Panc1 (cell line): ENCODE data around the gene HTRA3.

ENCODE experiments used
- TCF7L2 ChIP-seq: IDR thresholded peaks from 2 replicates; pipeline ENCODE4 v1.6.1; 2011; ENCODE audit warnings: mild to moderate bottlenecking, low read depth, low read length, inconsistent platforms
- TF ChIP-seq, protein P1 (sequence below), 2 experiments: IDR thresholded peaks; 2 replicates each; pipeline ENCODE4 v1.6.1; 2011 to 2012; ENCODE audit warnings: low read depth in 2 of 2, control low read depth in 1 of 2, low read length in 1 of 2, mild to moderate bottlenecking in 1 of 2, moderate library complexity in 1 of 2; ENCODE audit not compliant: insufficient read depth in 1 of 2
- TF ChIP-seq, protein P2 (sequence below): fragments of 450-650 bp; IDR thresholded peaks from 2 replicates; pipeline ENCODE4 v1.5.1; 2017; ENCODE audit warnings: mild to moderate bottlenecking

DNA sequence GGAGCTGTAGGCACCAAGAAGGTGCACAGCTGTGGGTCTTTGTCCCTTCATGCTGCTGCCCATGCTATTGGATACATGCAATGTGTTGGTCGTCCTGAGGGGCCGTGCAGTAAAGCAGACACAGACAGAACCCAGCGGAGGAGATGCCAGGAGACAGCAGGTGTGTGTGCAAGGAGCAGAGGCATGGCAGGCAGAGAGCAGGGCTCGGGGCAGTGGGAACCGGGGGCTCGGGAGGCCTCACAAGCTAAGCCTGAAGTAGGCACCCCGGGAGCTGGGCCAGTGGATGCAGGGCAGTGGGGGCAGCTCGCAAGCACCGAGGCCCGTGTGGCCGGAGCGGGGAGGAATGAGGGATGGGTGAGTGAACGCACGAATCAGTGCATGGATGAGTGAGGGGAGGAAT is 13.2 kb downstream of the HTRA3 start:
- TF ChIP-seq, protein P1, sequence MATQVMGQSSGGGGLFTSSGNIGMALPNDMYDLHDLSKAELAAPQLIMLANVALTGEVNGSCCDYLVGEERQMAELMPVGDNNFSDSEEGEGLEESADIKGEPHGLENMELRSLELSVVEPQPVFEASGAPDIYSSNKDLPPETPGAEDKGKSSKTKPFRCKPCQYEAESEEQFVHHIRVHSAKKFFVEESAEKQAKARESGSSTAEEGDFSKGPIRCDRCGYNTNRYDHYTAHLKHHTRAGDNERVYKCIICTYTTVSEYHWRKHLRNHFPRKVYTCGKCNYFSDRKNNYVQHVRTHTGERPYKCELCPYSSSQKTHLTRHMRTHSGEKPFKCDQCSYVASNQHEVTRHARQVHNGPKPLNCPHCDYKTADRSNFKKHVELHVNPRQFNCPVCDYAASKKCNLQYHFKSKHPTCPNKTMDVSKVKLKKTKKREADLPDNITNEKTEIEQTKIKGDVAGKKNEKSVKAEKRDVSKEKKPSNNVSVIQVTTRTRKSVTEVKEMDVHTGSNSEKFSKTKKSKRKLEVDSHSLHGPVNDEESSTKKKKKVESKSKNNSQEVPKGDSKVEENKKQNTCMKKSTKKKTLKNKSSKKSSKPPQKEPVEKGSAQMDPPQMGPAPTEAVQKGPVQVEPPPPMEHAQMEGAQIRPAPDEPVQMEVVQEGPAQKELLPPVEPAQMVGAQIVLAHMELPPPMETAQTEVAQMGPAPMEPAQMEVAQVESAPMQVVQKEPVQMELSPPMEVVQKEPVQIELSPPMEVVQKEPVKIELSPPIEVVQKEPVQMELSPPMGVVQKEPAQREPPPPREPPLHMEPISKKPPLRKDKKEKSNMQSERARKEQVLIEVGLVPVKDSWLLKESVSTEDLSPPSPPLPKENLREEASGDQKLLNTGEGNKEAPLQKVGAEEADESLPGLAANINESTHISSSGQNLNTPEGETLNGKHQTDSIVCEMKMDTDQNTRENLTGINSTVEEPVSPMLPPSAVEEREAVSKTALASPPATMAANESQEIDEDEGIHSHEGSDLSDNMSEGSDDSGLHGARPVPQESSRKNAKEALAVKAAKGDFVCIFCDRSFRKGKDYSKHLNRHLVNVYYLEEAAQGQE (IDR thresholded peaks at IDR 0.05; ENCODE audit: insufficient read depth in 1 of 2, low read depth in 2 of 2, low read length in 1 of 2) = no peak
- TF ChIP-seq, protein P2, sequence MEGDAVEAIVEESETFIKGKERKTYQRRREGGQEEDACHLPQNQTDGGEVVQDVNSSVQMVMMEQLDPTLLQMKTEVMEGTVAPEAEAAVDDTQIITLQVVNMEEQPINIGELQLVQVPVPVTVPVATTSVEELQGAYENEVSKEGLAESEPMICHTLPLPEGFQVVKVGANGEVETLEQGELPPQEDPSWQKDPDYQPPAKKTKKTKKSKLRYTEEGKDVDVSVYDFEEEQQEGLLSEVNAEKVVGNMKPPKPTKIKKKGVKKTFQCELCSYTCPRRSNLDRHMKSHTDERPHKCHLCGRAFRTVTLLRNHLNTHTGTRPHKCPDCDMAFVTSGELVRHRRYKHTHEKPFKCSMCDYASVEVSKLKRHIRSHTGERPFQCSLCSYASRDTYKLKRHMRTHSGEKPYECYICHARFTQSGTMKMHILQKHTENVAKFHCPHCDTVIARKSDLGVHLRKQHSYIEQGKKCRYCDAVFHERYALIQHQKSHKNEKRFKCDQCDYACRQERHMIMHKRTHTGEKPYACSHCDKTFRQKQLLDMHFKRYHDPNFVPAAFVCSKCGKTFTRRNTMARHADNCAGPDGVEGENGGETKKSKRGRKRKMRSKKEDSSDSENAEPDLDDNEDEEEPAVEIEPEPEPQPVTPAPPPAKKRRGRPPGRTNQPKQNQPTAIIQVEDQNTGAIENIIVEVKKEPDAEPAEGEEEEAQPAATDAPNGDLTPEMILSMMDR = no peak
- TF ChIP-seq TCF7L2 = no peak
